Panc1 (cell line): Measurements from ENCODE around the gene EPHB1. TPM values are rescaled to one million over a fixed set of nuclear protein-coding genes. Genes with fewer than 3 reads are reported as not detected.

Experiments
- ATAC-seq: fragments of 200-7000 bp; cut with Tn5 transposase; 2 replicates; pipeline ENCODE4 v1.9.1; 2020; ENCODE audit warnings: mild to moderate bottlenecking, moderate library complexity
- BruUV-seq: library from RNA; stranded (reverse); fragments of 400-500 nt; replicated peaks from 2 replicates; lab custom pipeline; 2021; lab: Mats Ljungman, UMichigan
- CTCF ChIA-PET: fragments of 300-600 bp; sonication (Branson Sonifier 250); formaldehyde crosslinking; loops from one replicate; lab custom pipeline; 2022; ENCODE audit warnings: antibody characterized with exemption; lab: Charles Lee
- POLR2A ChIA-PET: fragments of 300-600 bp; sonication (Branson Sonifier 250); formaldehyde crosslinking; loops from one replicate; lab custom pipeline; 2022; ENCODE audit warnings: antibody characterized with exemption; lab: Charles Lee
- DNase-seq: peaks from one replicate; pipeline ENCODE4 v3.0.0-alpha.2; 2010; ENCODE audit warnings: low read depth, low spot score
- H3K27ac ChIP-seq: 2 replicates; pipeline ENCODE4 v1.5.1; 2011; ENCODE audit warnings: mild to moderate bottlenecking, low read length, inconsistent platforms
- H3K27me3 ChIP-seq: fragments of 200-500 bp; sonication (Bioruptor generic); 2 replicates; pipeline ENCODE4 v1.6.0; 2014; ENCODE audit warnings: low read length, inconsistent platforms; ENCODE audit not compliant: control insufficient read depth, insufficient read depth
- H3K36me3 ChIP-seq: fragments of 200-500 bp; sonication (Bioruptor generic); 2 replicates; pipeline ENCODE4 v1.5.1; 2014; ENCODE audit warnings: inconsistent platforms, mild to moderate bottlenecking, low read length, moderate library complexity; ENCODE audit not compliant: control insufficient read depth, insufficient read depth
- H3K4me1 ChIP-seq: 2 replicates; pipeline ENCODE4 v1.5.1; 2011; ENCODE audit warnings: inconsistent platforms, mild to moderate bottlenecking, low read length, moderate library complexity; ENCODE audit not compliant: control insufficient read depth, insufficient read depth
- H3K4me3 ChIP-seq, 2 experiments: 2 replicates each; pipeline ENCODE4 v1.5.1; 2011 to 2012; ENCODE audit warnings: low read depth in 2 of 2, low read length in 2 of 2, mild to moderate bottlenecking in 2 of 2, inconsistent platforms in 1 of 2, moderate library complexity in 1 of 2
- H3K9me3 ChIP-seq: fragments of 200-500 bp; sonication (Bioruptor generic); 2 replicates; pipeline ENCODE4 v1.5.1; 2014; ENCODE audit warnings: low read depth, mild to moderate bottlenecking, inconsistent platforms, low read length, moderate library complexity; ENCODE audit not compliant: control insufficient read depth, insufficient read depth
- CTCF ChIP-seq: fragments of 450-650 bp; IDR thresholded peaks from 2 replicates; pipeline ENCODE4 v1.5.1; 2017; ENCODE audit warnings: mild to moderate bottlenecking
- POLR2AphosphoS5 ChIP-seq: IDR thresholded peaks from 2 replicates; pipeline ENCODE4 v1.6.1; 2012; ENCODE audit warnings: mild to moderate bottlenecking, low read depth, low read length, moderate library complexity
- REST ChIP-seq, 2 experiments: IDR thresholded peaks; 2 replicates each; pipeline ENCODE4 v1.6.1; 2011 to 2012; ENCODE audit warnings: low read depth in 2 of 2, control low read depth in 1 of 2, low read length in 1 of 2, mild to moderate bottlenecking in 1 of 2, moderate library complexity in 1 of 2; ENCODE audit not compliant: insufficient read depth in 1 of 2
- SIN3A ChIP-seq: IDR thresholded peaks from 2 replicates; pipeline ENCODE4 v1.6.1; 2012; ENCODE audit warnings: low read depth, mild to moderate bottlenecking, low read length, moderate library complexity, borderline replicate concordance; ENCODE audit not compliant: insufficient read depth
- TCF7L2 ChIP-seq: IDR thresholded peaks from 2 replicates; pipeline ENCODE4 v1.6.1; 2011; ENCODE audit warnings: mild to moderate bottlenecking, low read depth, low read length, inconsistent platforms
- in situ Hi-C: cut with HindIII; loops from 2 replicates; pipeline ENCODE4 v1.10.0; 2016; ENCODE audit warnings: low sequenced_read_pairs, low pct_unique_long_range_greater_than_20kb
- intact Hi-C: fragments of 100-400 bp; cut with micrococcal nuclease; formaldehyde crosslinking; loops from one replicate; pipeline ENCODE4 v1.10.0; 2022; ENCODE audit not compliant: unreplicated experiment
- total RNA-seq: library from RNA; stranded (reverse); gene quantifications from one replicate; pipeline ENCODE4 v1.2.1, GENCODE V29; 2021; ENCODE audit not compliant: unreplicated experiment

EPHB1 gene
- total RNA-seq, 1 experiment from 2014 or later: 0.46 TPM

GRCh38 chr3:134829721-134830120, 34.7 kb downstream of the EPHB1 start:
- in situ Hi-C loops (no loop called here), intact Hi-C loops (no loop called here)
- no peak for ATAC-seq

GRCh38 chr3:134832585-134832984, 37.5 kb downstream of the EPHB1 start:
- in situ Hi-C loops (no loop called here), intact Hi-C loops (no loop called here)
- no peak for TF ChIP-seq REST (IDR thresholded peaks at IDR 0.05; ENCODE audit: insufficient read depth in 1 of 2, low read depth in 2 of 2, low read length in 1 of 2)
- no peak for TF ChIP-seq CTCF
- no peak for TF ChIP-seq POLR2AphosphoS5
- no peak for TF ChIP-seq TCF7L2
- TF ChIP-seq SIN3A: no peak
- H3K27me3 ChIP-seq: peaks cover 10% of the 10 kb centered on the region
- no TSS peak for BruUV-seq
- CTCF ChIA-PET: no interaction called here
- ATAC-seq: no peak
- no peaks in the 10 kb centered on the region for H3K4me1 ChIP-seq
- no peaks in the 10 kb centered on the region for H3K9me3 ChIP-seq
- no peaks in the 10 kb centered on the region for H3K36me3 ChIP-seq
- H3K4me3 ChIP-seq: no peak overlapping the region
- no peak overlapping the region for H3K27ac ChIP-seq
- POLR2A ChIA-PET: no interaction called here
- DNase-seq: no peak

More at GRCh38 chr3:134829721-134830120, 34.7 kb downstream of the EPHB1 start:
- DNase-seq: no peak
- H3K4me3 ChIP-seq: no peak overlapping the region
- H3K36me3 ChIP-seq: no peaks in the 10 kb centered on the region
- H3K27ac ChIP-seq: no peak overlapping the region
- POLR2A ChIA-PET: no interaction called here
- no peaks in the 10 kb centered on the region for H3K27me3 ChIP-seq
- H3K9me3 ChIP-seq: no peaks in the 10 kb centered on the region
- TF ChIP-seq CTCF (no peak), REST (IDR thresholded peaks at IDR 0.05; ENCODE audit: insufficient read depth in 1 of 2, low read depth in 2 of 2, low read length in 1 of 2) (no peak), POLR2AphosphoS5 (no peak), TCF7L2 (no peak), SIN3A (no peak)
- BruUV-seq: no TSS peak
- H3K4me1 ChIP-seq: no peaks in the 10 kb centered on the region
- CTCF ChIA-PET: interaction anchor here (0.7 kb wide), 1 partner anchor 35 kb away, joined by 3 read pairs; no protein-coding TSS in a partner anchor
